WTC11 (cell line): ENCODE measurements around the gene LRRC74A. TPM values are rescaled to one million over a fixed set of nuclear protein-coding genes. Genes with fewer than 3 reads are reported as not detected.

ENCODE experiments used
- AFF4 ChIP-seq: sonication (generic); formaldehyde crosslinking; IDR thresholded peaks from 2 replicates; pipeline ENCODE4 v1.8.1; 2023; ENCODE audit warnings: mild to moderate bottlenecking, missing genetic modification reagents, borderline replicate concordance
- ARID4B ChIP-seq: sonication (generic); formaldehyde crosslinking; IDR thresholded peaks from 2 replicates; pipeline ENCODE4 v1.8.0; 2023; ENCODE audit warnings: missing genetic modification reagents, mild to moderate bottlenecking, borderline replicate concordance
- ATF6 ChIP-seq: sonication (generic); formaldehyde crosslinking; IDR thresholded peaks from 2 replicates; pipeline ENCODE4 v1.8.1; 2023; ENCODE audit warnings: mild to moderate bottlenecking, missing genetic modification reagents
- CBFB ChIP-seq: sonication (generic); formaldehyde crosslinking; IDR thresholded peaks from 2 replicates; pipeline ENCODE4 v1.8.1; 2022; ENCODE audit warnings: mild to moderate bottlenecking, low read depth, missing genetic modification reagents
- CDX4 ChIP-seq: fragments of 250-450 bp; sonication (Bioruptor Pico); IDR thresholded peaks from 2 replicates; pipeline ENCODE4 v1.9.0; 2021; ENCODE audit warnings: moderate library complexity, mild to moderate bottlenecking, inconsistent platforms, borderline replicate concordance
- CREM ChIP-seq: sonication (generic); formaldehyde crosslinking; IDR thresholded peaks from 2 replicates; pipeline ENCODE4 v1.8.1; 2022; ENCODE audit warnings: mild to moderate bottlenecking, missing genetic modification reagents, moderate library complexity
- CTCF ChIP-seq: fragments of 200-600 bp; IDR thresholded peaks from 2 replicates; pipeline ENCODE4 v1.8.0; 2022; ENCODE audit warnings: antibody characterized with exemption
- MAX ChIP-seq: sonication (generic); formaldehyde crosslinking; IDR thresholded peaks from 2 replicates; pipeline ENCODE4 v1.8.0; 2022; ENCODE audit warnings: mild to moderate bottlenecking, missing genetic modification reagents
- MYBL2 ChIP-seq: sonication (generic); formaldehyde crosslinking; IDR thresholded peaks from 2 replicates; pipeline ENCODE4 v1.8.1; 2023; ENCODE audit warnings: mild to moderate bottlenecking, moderate library complexity, missing genetic modification reagents
- NFATC4 ChIP-seq: fragments of 250-450 bp; sonication (Bioruptor Pico); IDR thresholded peaks from 2 replicates; pipeline ENCODE4 v1.9.0; 2021; ENCODE audit warnings: mild to moderate bottlenecking
- NFYB ChIP-seq: sonication (generic); formaldehyde crosslinking; conservative IDR thresholded peaks from 2 replicates; pipeline ENCODE4 v1.8.0; 2022; ENCODE audit warnings: low read depth, missing genetic modification reagents
- NR3C1 ChIP-seq: sonication (generic); formaldehyde crosslinking; conservative IDR thresholded peaks from 2 replicates; pipeline ENCODE4 v1.8.1; 2023; ENCODE audit warnings: low read depth, mild to moderate bottlenecking, missing genetic modification reagents
- TP53 ChIP-seq: sonication (generic); formaldehyde crosslinking; IDR thresholded peaks from 2 replicates; pipeline ENCODE4 v1.8.1; 2023; ENCODE audit warnings: mild to moderate bottlenecking, missing genetic modification reagents
- USF2 ChIP-seq: sonication (generic); formaldehyde crosslinking; IDR thresholded peaks from 2 replicates; pipeline ENCODE4 v1.8.1; 2023; ENCODE audit warnings: mild to moderate bottlenecking, missing genetic modification reagents, moderate library complexity
- ZNF219 ChIP-seq: sonication (generic); formaldehyde crosslinking; IDR thresholded peaks from 2 replicates; pipeline ENCODE4 v1.8.0; 2023; ENCODE audit warnings: missing genetic modification reagents, mild to moderate bottlenecking, borderline replicate concordance
- ZNF232 ChIP-seq: sonication (generic); formaldehyde crosslinking; IDR thresholded peaks from 2 replicates; pipeline ENCODE4 v1.8.0; 2022; ENCODE audit warnings: mild to moderate bottlenecking, missing genetic modification reagents
- ZNF263 ChIP-seq: sonication (generic); formaldehyde crosslinking; IDR thresholded peaks from 2 replicates; pipeline ENCODE4 v1.8.1; 2022; ENCODE audit warnings: low read depth, mild to moderate bottlenecking, moderate library complexity, missing genetic modification reagents
- ZNF512 ChIP-seq: sonication (generic); formaldehyde crosslinking; IDR thresholded peaks from 2 replicates; pipeline ENCODE4 v1.8.1; 2022; ENCODE audit warnings: missing genetic modification reagents, borderline replicate concordance
- ZSCAN18 ChIP-seq: fragments of 250-450 bp; sonication (Bioruptor Pico); IDR thresholded peaks from 2 replicates; pipeline ENCODE4 v2.1.2; 2022; ENCODE audit warnings: mild to moderate bottlenecking, moderate library complexity
- total RNA-seq: library from RNA; stranded (reverse); gene quantifications from 3 replicates; pipeline ENCODE4 v1.2.3, GENCODE V29; 2021

The LRRC74A gene
- total RNA-seq, 1 experiment from 2014 or later = not detected

- TF ChIP-seq CTCF (no peak), TP53 (CRISPR knock-in tag) (peak; percentile 80; the same call in 1 of the 2 replicates), MYBL2 (CRISPR knock-in tag) (peak; percentile 79; the same call in 1 of the 2 replicates), ZNF232 (CRISPR knock-in tag) (peak; percentile 87), AFF4 (CRISPR knock-in tag) (no peak; the same call in 1 of the 2 replicates), USF2 (peak; percentile 97), ZNF263 (CRISPR knock-in tag) (peak; percentile 86), MAX (peak; percentile 98), CDX4 (CRISPR knock-in tag) (no peak), NFYB (no peak; the same call in 1 of the 2 replicates), CBFB (CRISPR knock-in tag) (peak; percentile 95), ARID4B (CRISPR knock-in tag) (peak; percentile 66; the same call in 1 of the 2 replicates), ZSCAN18 (CRISPR knock-in tag) (no peak), NFATC4 (CRISPR knock-in tag) (no peak), CREM (0 out of 2 replicates have a peak, but pooled peaks have one; percentile 37), ATF6 (CRISPR knock-in tag) (no peak), NR3C1 (CRISPR knock-in tag) (peak; percentile 67; the same call in 1 of the 2 replicates), ZNF219 (CRISPR knock-in tag) (0 out of 2 replicates have a peak, but pooled peaks have one; percentile 39), ZNF512 (CRISPR knock-in tag) (no peak)
Measured at GRCh38 chr14:76812422-76813383, 13.5 kb upstream of the LRRC74A start, which contains the start of gene ANGEL1 (continued).
